ENCODE results near the gene FADS6.

Gene FADS6

GRCh38 chr17:74860229-74860871 is 33.1 kb downstream of the FADS6 start:
- H3K9me3 Mint-ChIP-seq: no peaks in the 10 kb centered on the region
- H3K27ac Mint-ChIP-seq: no peak overlapping the region
- H3K27me3 Mint-ChIP-seq: peaks cover 57% of the 10 kb centered on the region
- H3K4me3 Mint-ChIP-seq: peak overlapping the region; percentile 54
- H3K36me3 Mint-ChIP-seq (ENCODE audit: low read depth): peaks cover 6% of the 10 kb centered on the region
- H3K4me1 Mint-ChIP-seq (ENCODE audit: low read depth): peaks cover 19% of the 10 kb centered on the region
- no peak for DNase-seq

- Mint-ChIP-seq H3K9me3 (no peaks in the 10 kb centered on the region), H3K27ac (no peak within 1 kb of the TSS), H3K36me3 (ENCODE audit: low read depth) (peaks cover 5% of the 10 kb centered on the region), H3K27me3 (peaks cover 63% of the 10 kb centered on the region), H3K4me1 (ENCODE audit: low read depth) (peaks cover 17% of the 10 kb centered on the region), H3K4me3 (peak within 1 kb of the TSS; percentile 54)
- DNase-seq: peak; percentile 64
Observed at GRCh38 chr17:74859459-74860228, 33.8 kb downstream of the FADS6 start, which contains the start of gene GRIN2C. Gene GRIN2C (minus strand): TSS chr17:74859885. CDS start chr17:74855092, 4,793 bp downstream.

- Mint-ChIP-seq H3K27ac (no peak overlapping the region), H3K36me3 (ENCODE audit: low read depth) (peaks cover 4% of the 10 kb centered on the region), H3K27me3 (peaks cover 71% of the 10 kb centered on the region), H3K4me1 (ENCODE audit: low read depth) (peaks cover 17% of the 10 kb centered on the region), H3K9me3 (no peaks in the 10 kb centered on the region), H3K4me3 (peak overlapping the region; percentile 43)
- DNase-seq: no peak
Observed at GRCh38 chr17:74858672-74859458, 34.6 kb downstream of the FADS6 start.

- Mint-ChIP-seq H3K36me3 (ENCODE audit: low read depth) (no peaks in the 10 kb centered on the region), H3K27ac (no peak overlapping the region), H3K4me1 (ENCODE audit: low read depth) (peaks cover 25% of the 10 kb centered on the region), H3K27me3 (peaks cover 81% of the 10 kb centered on the region), H3K9me3 (no peaks in the 10 kb centered on the region), H3K4me3 (no peak overlapping the region)
- no peak for DNase-seq
Observed at GRCh38 chr17:74857191-74857590, 36.2 kb downstream of the FADS6 start.

GRCh38 chr17:74856112-74856511 is 37.3 kb downstream of the FADS6 start:
- Mint-ChIP-seq H3K4me3 (no peak overlapping the region), H3K27me3 (peaks cover 79% of the 10 kb centered on the region), H3K4me1 (ENCODE audit: low read depth) (peaks cover 19% of the 10 kb centered on the region)

GRCh38 chr17:74855323-74855722 is 38.1 kb downstream of the FADS6 start:
- no peak for DNase-seq
- no peak overlapping the region for H3K4me3 Mint-ChIP-seq
- H3K27ac Mint-ChIP-seq: no peak overlapping the region
- peaks cover 77% of the 10 kb centered on the region for H3K27me3 Mint-ChIP-seq
- H3K4me1 Mint-ChIP-seq (ENCODE audit: low read depth): peaks cover 17% of the 10 kb centered on the region
- no peaks in the 10 kb centered on the region for H3K9me3 Mint-ChIP-seq
- H3K36me3 Mint-ChIP-seq (ENCODE audit: low read depth): no peaks in the 10 kb centered on the region

More at GRCh38 chr17:74856112-74856511, 37.3 kb downstream of the FADS6 start:
- no peak for DNase-seq
- no peaks in the 10 kb centered on the region for H3K9me3 Mint-ChIP-seq
- no peak overlapping the region for H3K27ac Mint-ChIP-seq
- no peaks in the 10 kb centered on the region for H3K36me3 Mint-ChIP-seq (ENCODE audit: low read depth)

GRCh38 chr17:74854792-74855191 is 38.6 kb downstream of the FADS6 start:
- no peak overlapping the region for H3K27ac Mint-ChIP-seq
- H3K9me3 Mint-ChIP-seq: no peaks in the 10 kb centered on the region
- DNase-seq: no peak
- H3K4me3 Mint-ChIP-seq: no peak overlapping the region
- no peaks in the 10 kb centered on the region for H3K36me3 Mint-ChIP-seq (ENCODE audit: low read depth)
- peaks cover 73% of the 10 kb centered on the region for H3K27me3 Mint-ChIP-seq
- peaks cover 13% of the 10 kb centered on the region for H3K4me1 Mint-ChIP-seq (ENCODE audit: low read depth)

GRCh38 chr17:74853669-74854068 is 39.8 kb downstream of the FADS6 start:
- H3K9me3 Mint-ChIP-seq: no peaks in the 10 kb centered on the region
- no peaks in the 10 kb centered on the region for H3K36me3 Mint-ChIP-seq (ENCODE audit: low read depth)
- no peak for DNase-seq
- no peak overlapping the region for H3K4me3 Mint-ChIP-seq
- no peak overlapping the region for H3K27ac Mint-ChIP-seq
- peaks cover 66% of the 10 kb centered on the region for H3K27me3 Mint-ChIP-seq
- H3K4me1 Mint-ChIP-seq (ENCODE audit: low read depth): peaks cover 10% of the 10 kb centered on the region

- Mint-ChIP-seq H3K27me3 (peaks cover 62% of the 10 kb centered on the region), H3K9me3 (no peaks in the 10 kb centered on the region), H3K4me3 (peak overlapping the region; percentile 73), H3K4me1 (ENCODE audit: low read depth) (peaks cover 10% of the 10 kb centered on the region), H3K36me3 (ENCODE audit: low read depth) (no peaks in the 10 kb centered on the region), H3K27ac (peak overlapping the region; percentile 4)
- DNase-seq: no peak
Observed at GRCh38 chr17:74853048-74853397, 40.4 kb downstream of the FADS6 start.

- no peaks in the 10 kb centered on the region for H3K9me3 Mint-ChIP-seq
- peak overlapping the region; percentile 73 for H3K4me3 Mint-ChIP-seq
- no peaks in the 10 kb centered on the region for H3K36me3 Mint-ChIP-seq (ENCODE audit: low read depth)
- H3K27me3 Mint-ChIP-seq: peaks cover 57% of the 10 kb centered on the region
- H3K27ac Mint-ChIP-seq: no peak overlapping the region
- peaks cover 10% of the 10 kb centered on the region for H3K4me1 Mint-ChIP-seq (ENCODE audit: low read depth)
- DNase-seq: peak; percentile 77
Observed at GRCh38 chr17:74852237-74853047, 41.0 kb downstream of the FADS6 start.

- H3K27ac Mint-ChIP-seq: no peak overlapping the region
- H3K27me3 Mint-ChIP-seq: peaks cover 49% of the 10 kb centered on the region
- no peak overlapping the region for H3K4me3 Mint-ChIP-seq
- no peaks in the 10 kb centered on the region for H3K9me3 Mint-ChIP-seq
- no peaks in the 10 kb centered on the region for H3K36me3 Mint-ChIP-seq (ENCODE audit: low read depth)
- DNase-seq: no peak
- H3K4me1 Mint-ChIP-seq (ENCODE audit: low read depth): peaks cover 10% of the 10 kb centered on the region
Observed at GRCh38 chr17:74851612-74852236, 41.7 kb downstream of the FADS6 start.

GRCh38 chr17:74850914-74851313 is 42.5 kb downstream of the FADS6 start:
- H3K4me3 Mint-ChIP-seq: no peak overlapping the region
- H3K36me3 Mint-ChIP-seq (ENCODE audit: low read depth): no peaks in the 10 kb centered on the region
- peaks cover 43% of the 10 kb centered on the region for H3K27me3 Mint-ChIP-seq
- H3K27ac Mint-ChIP-seq: no peak overlapping the region
- no peaks in the 10 kb centered on the region for H3K9me3 Mint-ChIP-seq
- no peak for DNase-seq
- H3K4me1 Mint-ChIP-seq (ENCODE audit: low read depth): peaks cover 10% of the 10 kb centered on the region

- H3K9me3 Mint-ChIP-seq: no peaks in the 10 kb centered on the region
- peaks cover 10% of the 10 kb centered on the region for H3K4me1 Mint-ChIP-seq (ENCODE audit: low read depth)
- H3K4me3 Mint-ChIP-seq: no peak overlapping the region
- peaks cover 37% of the 10 kb centered on the region for H3K27me3 Mint-ChIP-seq
- H3K27ac Mint-ChIP-seq: no peak overlapping the region
- no peak for DNase-seq
- H3K36me3 Mint-ChIP-seq (ENCODE audit: low read depth): no peaks in the 10 kb centered on the region
Observed at GRCh38 chr17:74850310-74850709, 43.1 kb downstream of the FADS6 start.
